HG03045 (cell line): Measurements from ENCODE around the gene F2.
"Not testable (repeated sequence)": the region's sequence is repeated elsewhere in the genome, so short reads cannot be mapped to it uniquely, and the experiment has no call there.

ENCODE experiments used
- ATAC-seq: cut with Tn5 transposase; IDR thresholded peaks from one replicate; pipeline ENCODE4 v1.9.1; 2021; ENCODE audit warnings: mild to moderate bottlenecking, moderate library complexity; ENCODE audit not compliant: unreplicated experiment

The F2 gene

GRCh38 chr11:46719048-46719542 lies at the start of gene F2:
TSS of gene F2 (plus strand) at chr11:46719213. CDS start at chr11:46719236, 23 bp downstream.
- ATAC-seq: no peak

GRCh38 chr11:46669711-46670139 lies 49.3 kb upstream of the F2 start:
- no peak for ATAC-seq

GRCh38 chr11:46670521-46670920 lies 48.5 kb upstream of the F2 start:
- not testable (repeated sequence) for ATAC-seq

GRCh38 chr11:46671958-46672315 lies 47.1 kb upstream of the F2 start:
- no peak for ATAC-seq

- no peak for ATAC-seq
These were observed 46.6 kb upstream of the F2 start for GRCh38 chr11:46672381-46672839.

GRCh38 chr11:46673713-46674462 lies 45.1 kb upstream of the F2 start:
- no peak for ATAC-seq

- ATAC-seq: no peak
These were observed 44.3 kb upstream of the F2 start for GRCh38 chr11:46674463-46675287.

GRCh38 chr11:46675288-46675851 lies 43.6 kb upstream of the F2 start:
- no peak for ATAC-seq

GRCh38 chr11:46675949-46676348 lies 43.1 kb upstream of the F2 start:
- ATAC-seq: no peak

GRCh38 chr11:46676436-46677158 lies 42.4 kb upstream of the F2 start:
- ATAC-seq: no peak

- no peak for ATAC-seq
These were observed 41.8 kb upstream of the F2 start for GRCh38 chr11:46677169-46677568.

GRCh38 chr11:46677991-46678740 lies 40.8 kb upstream of the F2 start:
- no peak for ATAC-seq

GRCh38 chr11:46678741-46679130 lies 40.3 kb upstream of the F2 start:
- no peak for ATAC-seq

GRCh38 chr11:46679241-46680163 lies 39.5 kb upstream of the F2 start:
- no peak for ATAC-seq

GRCh38 chr11:46680164-46680760 lies 38.8 kb upstream of the F2 start:
- ATAC-seq: no peak

GRCh38 chr11:46680815-46681214 lies 38.2 kb upstream of the F2 start:
- no peak for ATAC-seq

GRCh38 chr11:46681814-46682213 lies 37.2 kb upstream of the F2 start:
- no peak for ATAC-seq
